Renal cortex interstitium (tissue), 11 donors: ENCODE results near the gene SLC2A10. TPM values are rescaled to one million over a fixed set of nuclear protein-coding genes. Genes with fewer than 3 reads are reported as not detected.

Source experiments
- DNase-seq, 11 donors: peaks; one replicate each; pipeline ENCODE4 v3.0.0-alpha.2; 2013; ENCODE audit warnings: low read depth in 9 of 11, low spot score in 4 of 11; ENCODE audit errors: extremely low read depth in 1 of 11
- polyA plus RNA-seq, 3 donors: library from polyadenylated mRNA; unstranded; fragments of 120-200 nt; gene quantifications; one replicate each; pipeline ENCODE4 v1.2.1, GENCODE V29; 2013; ENCODE audit not compliant: insufficient read length in 3 of 3

Gene SLC2A10
- polyA plus RNA-seq, 3 donors = 15.3 to 18.8 (median 16.8) TPM

- DNase-seq = no peak
These were observed 12.6 kb upstream of the SLC2A10 start for GRCh38 chr20:46696791-46697279.

GRCh38 chr20:46698788-46699187 is 10.7 kb upstream of the SLC2A10 start:
- no peak for DNase-seq

GRCh38 chr20:46699651-46700359 is 9.6 kb upstream of the SLC2A10 start:
- no peak for DNase-seq

- no peak for DNase-seq
These were observed 9.0 kb upstream of the SLC2A10 start for GRCh38 chr20:46700481-46700880.

GRCh38 chr20:46701057-46701456 is 8.4 kb upstream of the SLC2A10 start:
- no peak for DNase-seq

GRCh38 chr20:46701556-46701955 is 7.9 kb upstream of the SLC2A10 start:
- DNase-seq = no peak

- DNase-seq = no peak
These were observed 7.5 kb upstream of the SLC2A10 start for GRCh38 chr20:46701986-46702385.

GRCh38 chr20:46702447-46703203 is 6.8 kb upstream of the SLC2A10 start:
- no peak for DNase-seq

GRCh38 chr20:46703435-46703834 is 6.0 kb upstream of the SLC2A10 start:
- no peak for DNase-seq

GRCh38 chr20:46704714-46705377 is 4.6 kb upstream of the SLC2A10 start:
- DNase-seq = no peak

GRCh38 chr20:46705378-46705729 is 4.1 kb upstream of the SLC2A10 start:
- DNase-seq = no peak

- DNase-seq = no peak
These were observed 3.2 kb upstream of the SLC2A10 start for GRCh38 chr20:46706242-46706641.

- no peak for DNase-seq
These were observed 1.1 kb upstream of the SLC2A10 start for GRCh38 chr20:46708172-46708860.

GRCh38 chr20:46709055-46709458 is 392 bp upstream of the SLC2A10 start:
- no peak for DNase-seq

- DNase-seq = no peak
These were observed 884 bp downstream of the SLC2A10 start for GRCh38 chr20:46710153-46710913.

GRCh38 chr20:46712056-46712636 is 2.7 kb downstream of the SLC2A10 start:
- no peak for DNase-seq

GRCh38 chr20:46713957-46714834 is 4.7 kb downstream of the SLC2A10 start:
- no peak for DNase-seq
